COR-L47 (cell line): ENCODE measurements around the gene C1S.
"Not testable (repeated sequence)": the region's sequence is repeated elsewhere in the genome, so short reads cannot be mapped to it uniquely, and the experiment has no call there.

Source experiments
- DNase-seq: peaks from one replicate; lab custom pipeline; 2025; lab: John Stamatoyannopoulos, UW

The C1S gene

GRCh38 chr12:7046383-7047105 is 14.0 kb upstream of the C1S start:
- no peak for DNase-seq

GRCh38 chr12:7047306-7047705 is 13.2 kb upstream of the C1S start:
- no peak for DNase-seq

GRCh38 chr12:7049445-7049951 is 11.0 kb upstream of the C1S start:
- not testable (repeated sequence) for DNase-seq

- DNase-seq: not testable (repeated sequence)
Observed at GRCh38 chr12:7049973-7050372, 10.5 kb upstream of the C1S start.

- no peak for DNase-seq
Observed at GRCh38 chr12:7054925-7055324, 5.6 kb upstream of the C1S start.

- not testable (repeated sequence) for DNase-seq
Observed at GRCh38 chr12:7055736-7056135, 4.8 kb upstream of the C1S start.

GRCh38 chr12:7058163-7058845 is 2.2 kb upstream of the C1S start:
- no peak for DNase-seq

GRCh38 chr12:7058850-7059395 is 1.6 kb upstream of the C1S start:
- DNase-seq: no peak

- no peak for DNase-seq
Observed at GRCh38 chr12:7059780-7060179, 738 bp upstream of the C1S start.

- no peak for DNase-seq
Observed at GRCh38 chr12:7061138-7061537, 620 bp downstream of the C1S start.

- DNase-seq: no peak
Observed at GRCh38 chr12:7061596-7061995, 1.1 kb downstream of the C1S start.

GRCh38 chr12:7064516-7064915 is 4.0 kb downstream of the C1S start:
- no peak for DNase-seq

- DNase-seq: no peak
Observed at GRCh38 chr12:7065073-7065623, 4.6 kb downstream of the C1S start.

- no peak for DNase-seq
Observed at GRCh38 chr12:7066596-7066995, 6.1 kb downstream of the C1S start.

GRCh38 chr12:7067096-7067495 is 6.6 kb downstream of the C1S start:
- DNase-seq: no peak

- DNase-seq: no peak
Observed at GRCh38 chr12:7068240-7068993, 7.9 kb downstream of the C1S start.

GRCh38 chr12:7068994-7069346 is 8.5 kb downstream of the C1S start:
- no peak for DNase-seq

- no peak for DNase-seq
Observed at GRCh38 chr12:7069386-7069785, 8.9 kb downstream of the C1S start.

- DNase-seq: no peak
Observed at GRCh38 chr12:7072035-7072434, 11.5 kb downstream of the C1S start.

- no peak for DNase-seq
Observed at GRCh38 chr12:7072554-7072953, 12.0 kb downstream of the C1S start.

- no peak for DNase-seq
Observed at GRCh38 chr12:7073946-7074345, 13.4 kb downstream of the C1S start.

- DNase-seq: no peak
Observed at GRCh38 chr12:7075518-7075917, 15.0 kb downstream of the C1S start.
